Stimulated activated CD4-positive, alpha-beta T cell treated with anti-CD3 and anti-CD28 coated beads, Interleukin-1b, Interleukin-23, amount 100 ng/mL, for 4 hours (primary cell): ENCODE data around the gene GBP2.
"Not testable (repeated sequence)": the region's sequence is repeated elsewhere in the genome, so short reads cannot be mapped to it uniquely, and the experiment has no call there.

Source experiments
- DNase-seq, 2 donors: peaks; one replicate each; pipeline ENCODE4 v3.0.0-alpha.2; 2020; ENCODE audit warnings: low read depth in 2 of 2

The GBP2 gene, protein sequence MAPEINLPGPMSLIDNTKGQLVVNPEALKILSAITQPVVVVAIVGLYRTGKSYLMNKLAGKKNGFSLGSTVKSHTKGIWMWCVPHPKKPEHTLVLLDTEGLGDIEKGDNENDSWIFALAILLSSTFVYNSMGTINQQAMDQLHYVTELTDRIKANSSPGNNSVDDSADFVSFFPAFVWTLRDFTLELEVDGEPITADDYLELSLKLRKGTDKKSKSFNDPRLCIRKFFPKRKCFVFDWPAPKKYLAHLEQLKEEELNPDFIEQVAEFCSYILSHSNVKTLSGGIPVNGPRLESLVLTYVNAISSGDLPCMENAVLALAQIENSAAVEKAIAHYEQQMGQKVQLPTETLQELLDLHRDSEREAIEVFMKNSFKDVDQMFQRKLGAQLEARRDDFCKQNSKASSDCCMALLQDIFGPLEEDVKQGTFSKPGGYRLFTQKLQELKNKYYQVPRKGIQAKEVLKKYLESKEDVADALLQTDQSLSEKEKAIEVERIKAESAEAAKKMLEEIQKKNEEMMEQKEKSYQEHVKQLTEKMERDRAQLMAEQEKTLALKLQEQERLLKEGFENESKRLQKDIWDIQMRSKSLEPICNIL

GRCh38 chr1:89125913-89126580 lies at the start of gene GBP2:
GBP2 (minus strand) TSS chr1:89126114; CDS start chr1:89121966, 4,148 bp downstream.
- DNase-seq: peak in 1 of 2 donors; percentile 23

DNA sequence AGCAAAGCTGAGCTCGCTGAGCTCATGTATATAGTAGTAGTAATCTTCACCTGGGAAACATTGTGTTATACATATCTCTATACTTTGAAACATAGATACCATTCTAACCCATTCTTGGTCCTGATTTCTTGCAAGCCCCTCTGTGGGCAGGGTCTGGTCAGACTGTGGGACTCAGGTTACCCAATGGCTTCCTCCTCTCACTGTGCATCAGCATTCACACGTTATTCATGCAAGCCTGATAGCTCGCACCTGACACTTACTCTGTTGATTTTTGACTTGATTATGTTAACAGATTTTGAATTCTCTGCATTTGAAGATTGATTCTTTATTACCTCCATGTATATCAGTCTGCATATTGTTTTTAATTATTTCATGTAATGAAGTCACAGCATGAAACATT lies 48.6 kb upstream of the GBP2 start:
- DNase-seq: no peak

- no peak for DNase-seq
These were observed 46.7 kb upstream of the GBP2 start for GRCh38 chr1:89172468-89173143.

- no peak for DNase-seq
These were observed 45.1 kb upstream of the GBP2 start for GRCh38 chr1:89171067-89171438.

DNA sequence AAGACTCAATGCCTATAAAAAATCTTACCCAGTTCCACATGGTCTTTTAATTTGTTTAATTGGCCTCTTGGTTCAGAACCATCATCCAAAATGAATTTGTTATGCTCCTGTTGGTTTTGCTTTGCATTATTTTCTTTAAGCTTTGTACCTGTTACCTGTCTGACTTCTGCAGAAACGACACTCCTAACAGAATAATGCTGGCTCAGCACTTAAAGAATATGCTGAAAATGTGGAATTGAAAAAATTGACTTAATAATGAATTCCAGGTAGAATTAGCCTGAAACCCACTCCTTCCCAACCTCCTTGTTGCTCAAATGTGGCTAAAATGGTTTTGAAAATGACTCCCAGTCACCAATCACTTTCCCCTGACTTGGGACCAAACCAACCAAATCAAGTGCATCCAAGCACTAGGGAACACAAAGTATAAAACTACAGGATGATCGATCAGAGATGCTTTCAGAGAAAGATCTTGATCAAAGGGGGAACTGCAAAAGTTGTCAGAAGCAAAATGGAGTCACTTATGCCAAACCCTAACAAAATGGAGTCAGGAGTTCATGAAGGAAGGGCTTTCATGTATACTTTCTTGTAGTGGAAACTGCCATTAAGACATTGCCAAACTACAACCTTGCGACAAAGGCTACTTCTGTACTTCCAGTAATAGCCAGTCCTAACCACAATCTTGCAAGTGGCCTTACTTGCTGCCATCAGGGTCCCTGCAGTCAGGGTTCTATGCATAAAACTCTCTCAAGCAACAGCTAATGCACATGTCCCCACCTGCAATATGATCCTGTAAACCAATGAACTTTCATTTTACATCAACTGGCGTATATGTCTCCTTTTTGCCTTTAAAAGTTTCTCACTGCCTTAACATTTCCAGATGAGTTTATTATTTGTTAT lies 44.5 kb upstream of the GBP2 start:
- no peak for DNase-seq

GRCh38 chr1:89169166-89169565 lies 43.3 kb upstream of the GBP2 start:
- no peak for DNase-seq

- DNase-seq: no peak
These were observed 41.8 kb upstream of the GBP2 start for GRCh38 chr1:89167590-89168230.

DNA sequence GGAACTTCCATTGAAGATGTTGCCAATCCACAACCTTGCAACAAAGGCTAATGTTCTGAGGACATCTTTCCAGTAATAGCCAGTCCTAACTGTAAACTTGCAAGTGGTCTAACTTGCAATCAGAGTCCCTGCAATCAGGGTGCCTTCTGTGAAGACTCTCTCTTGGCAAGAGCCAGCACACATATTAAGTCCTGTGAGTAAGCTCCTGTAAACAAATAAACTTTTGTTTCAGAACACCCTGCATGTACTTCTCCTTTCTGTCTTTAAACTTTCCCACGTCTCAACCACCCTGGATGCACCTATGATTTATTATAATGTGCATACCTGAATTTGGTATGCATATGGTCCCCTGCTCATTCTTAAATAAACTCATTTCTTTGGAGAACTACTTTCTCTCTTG lies 40.8 kb upstream of the GBP2 start:
- DNase-seq: no peak

- DNase-seq: no peak
These were observed 39.9 kb upstream of the GBP2 start for GRCh38 chr1:89165811-89166210.

DNA sequence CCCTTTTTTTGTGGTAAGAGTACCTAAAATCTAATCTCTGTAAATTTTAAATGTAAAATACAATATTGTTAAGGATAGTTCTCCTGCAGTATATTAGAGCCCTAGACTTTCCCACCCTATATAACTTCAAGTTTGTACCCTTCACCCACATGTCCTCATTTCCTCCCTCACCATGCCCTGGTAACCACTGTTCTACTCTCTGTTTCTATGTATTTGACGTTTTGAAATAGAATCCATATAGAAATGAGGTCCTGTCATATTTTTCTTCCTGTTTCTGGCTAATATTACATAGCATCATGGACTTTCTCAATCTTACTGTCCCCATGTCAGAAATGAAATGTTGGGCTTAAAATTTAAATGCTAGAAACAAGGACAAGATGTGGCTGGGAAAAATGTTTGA lies 25.1 kb upstream of the GBP2 start:
- no peak for DNase-seq

GRCh38 chr1:89149976-89150375 lies 24.1 kb upstream of the GBP2 start:
- no peak for DNase-seq

DNA sequence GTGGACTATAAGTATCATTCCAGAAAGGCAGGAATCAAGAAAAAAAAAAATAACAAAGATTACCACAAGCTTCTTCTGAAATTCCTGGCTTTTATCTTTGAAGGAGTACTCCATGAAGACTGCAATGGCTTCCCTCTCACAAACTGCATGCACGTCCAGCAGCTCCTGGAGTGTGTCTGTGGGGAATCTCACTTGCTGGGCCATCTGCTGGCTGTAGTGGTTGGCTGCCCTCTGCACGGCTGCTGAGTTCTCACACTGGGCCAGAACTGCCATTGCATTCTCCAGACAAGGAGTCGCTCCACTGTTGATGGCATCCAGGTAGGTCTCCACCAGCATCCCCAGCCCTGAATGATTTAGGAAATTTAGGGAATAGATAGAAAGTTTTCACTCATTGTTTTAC lies 23.3 kb upstream of the GBP2 start:
- no peak for DNase-seq

DNA sequence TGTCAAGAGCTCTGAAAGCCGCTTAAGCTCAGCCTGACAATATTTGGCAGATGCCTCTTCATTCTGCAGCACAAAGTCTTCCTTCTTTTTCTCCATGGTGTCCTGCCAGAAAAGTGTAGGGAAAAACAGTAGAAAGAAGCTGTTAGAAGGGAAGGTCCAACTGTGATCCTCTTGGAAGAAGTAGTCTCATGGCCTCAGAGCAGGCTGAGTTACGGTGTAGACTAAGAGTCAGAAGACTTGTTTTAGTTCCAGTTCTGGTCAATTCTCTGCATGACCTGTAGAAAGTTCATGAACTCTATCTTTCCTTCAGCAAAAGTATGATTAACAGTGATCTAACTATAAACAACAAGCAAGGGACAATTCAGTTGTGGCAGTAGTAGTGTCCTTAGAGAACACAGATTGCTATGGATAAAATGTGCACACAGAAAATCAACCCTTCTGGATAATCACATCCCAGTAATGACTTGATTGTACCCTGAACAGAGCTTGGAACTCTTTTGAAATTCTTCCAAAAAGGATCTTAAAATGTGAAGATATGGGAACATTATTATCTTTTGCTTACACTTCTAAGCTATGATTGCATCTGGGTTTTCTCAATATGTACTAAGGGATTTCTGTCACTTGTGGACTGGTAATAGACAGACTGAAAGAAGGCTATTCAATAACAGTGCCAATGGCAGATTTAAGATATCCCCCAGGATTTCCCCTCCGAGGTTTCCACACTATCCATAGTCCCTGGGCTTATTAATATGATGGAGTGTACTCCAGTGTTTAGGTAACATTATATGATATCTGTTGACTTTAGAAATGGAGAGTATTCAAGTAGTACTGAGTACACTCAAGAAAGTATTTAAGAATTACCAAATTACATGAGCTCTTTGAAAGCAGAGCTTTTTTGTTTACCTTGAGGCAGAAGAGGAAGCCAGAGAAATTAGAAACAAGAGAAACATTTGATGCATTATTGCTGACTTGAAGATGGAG lies 22.1 kb upstream of the GBP2 start:
- no peak for DNase-seq

DNA sequence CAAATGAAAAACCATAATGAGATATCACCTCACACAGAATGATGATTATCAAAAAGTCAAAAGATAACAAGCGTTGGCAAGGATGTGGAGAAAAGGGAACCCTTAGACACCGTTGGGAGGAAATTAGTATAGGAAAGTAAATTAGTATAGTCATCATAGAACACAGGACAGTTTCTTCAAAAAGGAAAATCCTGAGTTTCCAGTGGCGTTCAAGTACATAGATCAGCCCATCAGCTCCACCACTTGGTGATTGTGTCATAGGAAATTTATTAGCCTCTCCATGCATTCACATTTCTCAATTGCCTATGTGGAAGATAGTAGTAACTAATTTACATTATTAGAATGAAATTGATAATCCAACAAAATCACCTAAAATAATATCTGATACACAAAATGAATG lies 20.8 kb upstream of the GBP2 start:
- no peak for DNase-seq

DNA sequence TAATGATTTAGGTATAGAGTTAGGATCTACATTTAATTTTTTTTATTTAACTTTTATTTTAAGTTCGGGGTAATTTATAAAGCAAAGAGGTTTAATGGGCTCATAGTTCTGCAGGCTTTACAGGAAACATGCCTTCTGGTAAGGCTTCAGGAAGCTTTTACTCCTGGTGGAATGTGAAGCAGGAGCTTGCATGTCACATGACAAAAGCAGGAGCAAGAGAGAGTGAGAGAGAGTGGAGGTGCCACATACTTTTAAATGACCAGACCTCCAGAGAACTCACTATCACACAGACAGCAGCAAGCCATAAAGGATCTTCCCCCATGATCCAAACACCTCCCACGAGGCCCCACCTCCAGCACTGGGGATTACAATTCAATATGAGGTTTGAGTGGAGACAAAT lies 17.6 kb upstream of the GBP2 start:
- no peak for DNase-seq

DNA sequence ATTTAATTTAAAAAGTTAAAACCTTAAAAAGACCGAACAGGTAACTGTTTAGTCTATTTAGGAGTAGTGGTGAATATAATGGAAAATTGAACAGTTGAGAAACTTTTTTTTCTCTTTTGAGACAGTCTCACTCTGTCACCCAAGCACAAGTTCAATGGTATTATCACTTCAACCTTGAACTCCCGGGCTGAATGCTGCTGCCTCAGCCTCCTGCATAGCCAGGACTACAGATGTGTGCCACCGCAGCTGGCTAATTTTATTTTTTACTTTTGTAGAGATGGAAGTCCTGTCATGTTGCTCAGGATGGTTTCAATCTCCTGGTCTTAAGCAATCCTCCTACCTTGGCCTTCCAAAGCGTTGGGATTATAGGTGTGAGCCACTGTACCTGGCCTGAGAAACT lies 16.2 kb upstream of the GBP2 start:
- DNase-seq: no peak

DNA sequence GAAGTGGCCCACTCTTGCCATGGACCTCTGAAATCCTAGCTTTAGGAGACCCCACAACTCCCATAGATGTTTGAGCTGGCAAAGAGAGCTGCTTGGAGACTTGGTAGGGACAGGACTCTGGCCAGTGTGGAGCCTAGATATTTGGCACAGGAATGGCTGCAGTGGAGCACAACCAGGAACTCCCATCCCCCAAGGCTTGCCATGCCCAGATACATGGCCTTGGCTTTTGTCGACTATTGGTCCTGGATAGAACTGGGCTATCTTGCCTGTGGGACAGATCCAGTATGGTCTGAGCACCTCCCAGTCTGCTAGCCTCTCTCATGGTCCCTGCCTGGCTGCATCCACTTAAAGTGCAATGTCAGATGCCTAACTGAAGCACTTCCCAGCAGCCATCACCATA lies 7.8 kb upstream of the GBP2 start:
- DNase-seq: no peak

DNA sequence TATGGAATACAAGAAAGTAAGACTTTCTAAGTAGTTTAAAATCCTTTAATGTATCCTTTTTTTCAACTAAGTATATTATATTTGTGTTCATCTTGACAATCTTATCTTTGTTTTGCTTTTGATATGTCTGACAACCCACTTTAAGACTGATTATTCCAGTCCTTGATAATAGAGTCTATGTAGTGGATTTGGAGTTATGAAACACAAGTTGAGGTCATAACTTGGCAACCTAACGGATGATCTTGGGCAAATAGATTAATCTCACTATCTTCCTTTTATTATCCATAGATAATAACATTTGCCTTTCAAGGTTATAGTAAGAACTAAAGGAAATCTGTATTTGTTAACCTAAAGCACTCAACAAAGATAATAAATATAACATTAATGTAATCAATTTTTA lies 4.8 kb upstream of the GBP2 start:
- no peak for DNase-seq

DNA sequence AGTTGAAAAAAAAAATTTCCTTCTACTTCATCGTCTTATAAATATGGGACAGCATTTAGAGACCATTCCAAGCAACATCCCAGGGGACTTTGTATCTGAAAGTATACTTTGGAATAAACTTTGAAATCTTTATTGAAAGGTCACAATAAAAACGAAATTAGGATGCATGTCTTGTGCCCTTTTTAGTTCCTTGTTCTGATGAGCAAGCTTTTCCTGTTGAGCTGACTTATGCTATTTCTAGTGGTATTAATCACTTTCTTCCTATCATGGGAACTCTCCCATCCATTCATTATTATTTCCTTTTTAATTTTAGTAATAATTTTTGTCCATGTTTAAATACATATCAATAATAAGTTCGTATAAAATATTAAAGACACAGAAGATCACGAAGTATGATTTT lies 4.0 kb upstream of the GBP2 start:
- no peak for DNase-seq

DNA sequence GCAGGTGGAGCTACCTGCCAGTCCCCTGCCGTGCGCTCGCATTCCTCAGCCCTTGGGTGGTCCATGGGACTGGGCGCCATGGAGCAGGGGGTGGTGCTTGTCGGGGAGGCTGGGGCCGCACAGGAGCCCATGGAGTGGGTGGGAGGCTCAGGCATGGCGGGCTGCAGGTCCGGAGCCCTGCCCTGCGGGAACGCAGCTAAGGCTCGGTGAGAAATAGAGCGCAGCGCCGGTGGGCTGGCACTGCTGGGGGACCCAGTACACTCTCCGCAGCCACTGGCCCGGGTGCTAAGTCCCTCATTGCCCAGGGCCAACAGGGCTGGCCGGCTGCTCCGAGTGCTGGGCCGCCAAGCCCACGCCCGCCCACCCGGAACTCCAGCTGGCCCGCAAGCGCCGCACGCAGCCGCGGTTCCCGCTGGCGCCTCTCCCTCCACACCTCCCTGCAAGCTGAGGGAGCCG lies 2.1 kb upstream of the GBP2 start:
- DNase-seq: not testable (repeated sequence)
